Skin epidermis (tissue), 12 donors: Measurements from ENCODE around the gene TTC6.
"Not testable (repeated sequence)": the region's sequence is repeated elsewhere in the genome, so short reads cannot be mapped to it uniquely, and the experiment has no call there.

Source experiments
- H3K27ac ChIP-seq, 21 experiments: fragments of 200-600 bp; sonication (generic) in 11 of 21; one replicate each; pipeline ENCODE4 v1.5.0; 2020; ENCODE audit warnings: mild to moderate bottlenecking in 3 of 21, inconsistent platforms in 2 of 21, moderate library complexity in 2 of 21
- H3K4me3 ChIP-seq, 7 experiments: fragments of 200-600 bp; sonication (generic) in 2 of 7; one replicate each; pipeline ENCODE4 v1.5.0; 2020; ENCODE audit warnings: inconsistent platforms in 2 of 7, mild to moderate bottlenecking in 2 of 7, moderate library complexity in 1 of 7

Gene TTC6, protein sequence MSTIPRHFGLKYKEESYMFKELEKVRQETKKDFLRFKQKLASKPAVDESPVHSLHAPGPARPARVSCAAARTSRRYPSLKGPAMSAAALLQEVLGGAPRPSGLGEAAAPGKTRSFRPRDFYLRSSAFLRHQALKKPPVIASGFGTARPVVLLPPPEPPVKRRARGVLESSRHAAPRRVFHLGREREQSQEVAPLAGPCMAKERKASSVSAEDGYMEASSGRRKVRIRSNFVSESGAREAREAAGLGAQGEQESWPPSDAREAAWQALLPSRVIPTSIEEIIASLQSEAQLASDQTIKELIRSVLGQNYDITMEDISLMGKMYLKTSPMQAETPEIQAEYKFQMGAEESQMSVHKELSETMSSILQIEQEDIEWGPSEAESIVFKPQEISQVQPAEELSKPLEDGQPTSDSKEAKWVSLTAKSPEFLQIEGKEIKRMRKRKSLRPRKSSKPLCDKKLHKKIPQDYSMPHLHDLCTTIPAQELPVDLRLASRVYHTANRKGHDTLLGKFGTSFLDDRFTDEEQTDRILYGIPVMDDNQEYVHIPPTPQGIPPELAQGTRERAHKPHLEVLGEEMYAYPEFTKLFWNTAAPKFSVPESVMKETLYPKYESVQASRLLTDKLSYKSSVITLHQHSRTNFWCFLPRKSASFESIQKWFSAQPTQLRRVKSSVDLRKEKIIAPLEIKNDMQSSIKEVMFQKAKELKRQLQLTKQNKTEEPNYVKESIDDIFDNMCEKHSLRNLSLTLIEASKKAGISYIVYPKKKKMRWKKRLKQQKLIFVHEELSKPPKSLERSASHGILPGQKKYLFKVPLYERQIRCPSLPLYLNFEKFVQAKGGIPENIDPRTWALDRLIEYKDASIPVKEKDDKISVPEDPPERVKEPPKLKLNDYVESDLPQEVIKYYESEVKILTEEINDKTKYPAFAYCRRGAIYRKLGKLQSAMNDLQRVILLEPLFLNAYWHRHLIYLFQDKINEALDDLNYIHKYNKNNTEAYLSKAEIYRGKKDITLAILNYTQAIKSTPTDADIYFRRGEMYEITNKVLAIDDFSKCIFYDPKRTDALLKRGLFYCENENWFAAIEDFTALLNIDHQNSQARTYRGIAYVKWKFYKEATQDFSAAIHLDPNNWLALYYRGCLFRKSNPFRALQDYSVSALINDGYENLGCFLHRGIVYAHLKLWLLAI (N-terminal part only)

DNA sequence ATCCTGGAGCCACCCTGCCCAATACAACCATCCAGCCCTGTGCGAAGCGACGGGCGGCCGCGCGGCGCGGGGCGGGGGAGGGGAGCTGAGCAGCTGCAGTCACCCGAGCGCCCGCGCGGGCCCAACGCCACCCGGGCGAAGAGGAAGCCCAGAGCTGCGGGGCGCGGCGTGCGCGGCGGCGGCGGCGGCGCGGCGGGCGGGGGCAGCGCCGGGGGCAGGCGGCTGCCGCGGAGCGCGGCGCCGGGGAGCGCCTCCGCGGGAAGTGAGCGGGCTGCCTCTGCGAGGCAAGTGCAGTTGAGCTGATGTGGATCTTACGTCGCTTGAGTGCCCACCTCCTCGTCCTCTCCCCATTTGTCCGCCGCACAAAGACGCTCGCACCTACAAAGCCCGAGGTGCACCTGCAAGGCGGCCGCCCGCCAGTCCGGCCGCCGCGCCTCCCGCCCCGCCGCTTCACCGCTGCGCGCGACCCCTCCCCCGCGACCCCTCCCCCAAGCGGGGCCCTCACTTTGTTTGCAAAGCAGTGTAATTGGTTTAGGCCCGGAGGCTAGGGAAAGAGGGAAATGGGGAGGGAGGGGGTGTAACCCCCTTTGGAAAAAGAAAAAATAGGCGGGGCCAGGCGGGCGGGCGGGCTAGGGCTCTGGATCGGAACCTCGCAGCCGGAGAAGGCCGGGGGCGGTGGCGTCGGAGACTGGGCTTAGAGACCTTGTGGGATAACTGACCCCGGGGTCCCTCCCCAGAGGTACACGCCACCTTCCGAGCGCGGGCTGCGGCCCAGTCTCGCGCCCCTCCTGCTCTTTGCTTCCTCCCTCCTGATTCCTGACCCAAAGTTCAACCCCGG is at the start of gene TTC6, which contains the start of gene FOXA1:
Gene TTC6, plus strand, starts transcription at position 659 of the 838 bp plus-strand sequence. CDS start 26,436 bp downstream, outside the sequence.
Gene FOXA1, minus strand, starts transcription at position 279 of the 838 bp plus-strand sequence. Its CDS starts 277 bp downstream, at position 2.
- peak within 1 kb of the TSS; percentile 7 to 40 (median 35) for H3K4me3 ChIP-seq
- H3K27ac ChIP-seq, result peak within 1 kb of the TSS in 2 of 21 experiments; percentile 4 to 29

DNA sequence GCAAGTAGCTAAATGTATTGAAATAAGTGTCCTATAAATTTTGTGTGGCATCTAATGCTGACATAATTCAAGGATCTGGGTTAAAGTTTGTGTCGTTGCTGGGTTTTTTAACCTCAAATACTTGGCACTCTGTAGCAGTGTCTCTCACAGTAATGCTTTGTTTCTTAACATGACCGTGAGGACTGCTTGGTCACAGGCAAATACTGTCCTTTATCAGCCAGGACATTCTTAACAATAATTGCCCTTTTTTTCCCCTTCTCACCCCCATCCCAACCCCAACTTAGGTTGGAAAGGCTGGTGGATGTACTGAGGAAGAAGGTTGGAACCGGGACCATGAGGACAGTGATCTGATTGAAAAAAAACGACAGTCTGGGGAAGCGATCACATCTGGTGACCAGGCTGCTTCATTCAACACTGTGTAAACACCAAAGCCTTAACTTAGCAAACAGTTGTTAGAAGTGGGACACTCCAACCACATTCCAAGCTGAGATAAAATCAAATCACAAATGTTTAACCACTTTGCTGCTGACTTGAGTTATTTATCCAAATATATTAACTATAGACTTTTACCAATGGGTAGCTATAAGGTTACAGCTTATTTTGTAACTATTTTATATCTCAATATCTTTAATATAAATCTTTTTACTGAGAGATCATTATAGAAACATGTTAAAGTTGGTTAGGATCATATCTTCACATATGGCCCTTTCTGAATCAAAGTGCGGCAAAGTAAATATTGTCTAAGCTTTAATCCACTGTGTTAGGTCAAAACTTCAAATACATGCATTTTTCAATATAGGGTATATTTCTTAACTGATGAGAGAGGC is 48.6 kb upstream of the TTC6 start:
- no peak overlapping the region for H3K4me3 ChIP-seq
- H3K27ac ChIP-seq, result no peak overlapping the region

DNA sequence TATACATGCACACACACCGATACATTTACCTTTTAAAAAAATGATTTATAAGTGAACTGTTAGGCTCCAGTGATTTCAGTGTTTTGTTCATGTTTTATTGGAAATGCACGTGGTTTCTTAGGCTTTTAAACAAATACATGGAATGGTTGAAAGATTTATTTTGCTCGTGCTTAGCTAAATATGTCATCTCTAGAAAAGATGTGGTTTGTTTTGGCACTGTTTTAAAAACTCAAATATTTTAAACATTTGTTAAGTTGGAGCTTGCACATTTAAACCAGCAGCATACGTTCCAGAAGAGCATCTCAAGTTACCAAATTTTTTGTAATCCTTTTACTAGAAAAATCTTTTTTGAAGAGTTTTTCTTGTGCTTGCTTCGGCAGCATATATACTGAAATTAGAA is 44.9 kb upstream of the TTC6 start:
- Histone ChIP-seq H3K4me3 (no peak overlapping the region), H3K27ac (no peak overlapping the region)

DNA sequence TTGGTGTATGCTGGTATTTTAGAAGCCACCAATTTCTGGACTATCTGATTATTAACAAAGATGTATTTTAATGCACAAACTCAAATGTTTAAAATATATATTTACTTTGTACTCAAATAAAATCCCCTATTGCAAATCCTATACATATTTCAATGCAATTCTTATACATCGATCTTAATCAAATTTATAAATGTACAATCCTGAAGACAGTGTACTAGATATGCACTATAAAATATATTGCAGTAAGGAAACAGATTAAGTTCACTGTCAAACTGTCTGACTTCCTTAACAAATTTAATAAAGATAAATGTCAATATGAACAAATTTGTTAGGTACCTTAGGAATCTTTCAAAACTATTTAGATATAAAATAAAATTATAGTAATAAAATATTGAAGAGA is 44.3 kb upstream of the TTC6 start:
- H3K27ac ChIP-seq, result no peak overlapping the region
- no peak overlapping the region for H3K4me3 ChIP-seq

DNA sequence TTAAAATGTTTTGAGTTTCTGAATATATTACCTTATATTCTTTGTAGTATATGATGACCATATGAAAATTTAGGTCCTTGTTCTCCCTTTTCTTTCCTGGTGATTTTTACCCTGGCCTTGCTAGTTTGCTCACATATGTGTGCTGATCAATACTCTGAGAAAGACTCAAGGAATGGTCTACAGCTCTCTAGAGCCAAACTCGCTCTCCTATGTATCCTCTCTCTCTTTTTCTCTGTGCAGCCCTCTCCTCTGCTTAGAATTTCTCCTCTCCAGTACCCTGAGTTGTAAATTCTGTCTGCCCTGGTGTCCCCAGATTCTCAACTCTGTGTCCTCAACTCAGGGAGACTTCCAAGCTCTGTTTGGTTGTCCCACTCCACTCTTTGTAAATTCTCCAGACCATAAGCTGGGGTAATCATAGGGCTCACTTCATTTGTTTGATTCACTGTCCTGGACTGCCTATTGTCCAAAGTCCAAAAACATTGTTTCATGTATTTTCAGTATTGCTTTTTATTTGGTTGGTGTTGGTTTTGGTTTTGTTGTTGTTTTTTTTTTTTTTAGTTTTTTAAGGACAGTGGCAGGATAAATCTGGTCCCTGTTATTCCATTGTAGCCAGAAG is 41.4 kb upstream of the TTC6 start:
- Histone ChIP-seq H3K27ac (no peak overlapping the region), H3K4me3 (no peak overlapping the region)

DNA sequence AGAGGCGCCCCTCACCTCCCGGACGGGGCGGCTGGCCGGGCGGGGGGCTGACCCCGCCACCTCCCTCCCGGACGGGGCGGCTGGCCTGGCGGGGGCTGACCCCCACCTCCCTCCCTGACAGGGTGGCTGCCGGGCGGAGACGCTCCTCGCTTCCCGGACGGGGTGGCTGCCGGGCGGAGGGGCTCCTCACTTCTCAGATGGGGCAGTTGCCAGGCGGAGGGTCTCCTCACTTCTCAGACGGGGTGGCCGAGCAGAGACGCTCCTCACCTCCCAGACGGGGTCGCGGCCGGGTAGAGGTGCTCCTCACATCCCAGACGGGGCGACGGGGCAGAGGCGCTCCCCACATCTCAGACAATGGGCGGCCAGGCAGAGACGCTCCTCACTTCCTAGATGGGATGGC is 39.8 kb upstream of the TTC6 start:
- H3K4me3 ChIP-seq, H3K27ac ChIP-seq: not testable (repeated sequence)

DNA sequence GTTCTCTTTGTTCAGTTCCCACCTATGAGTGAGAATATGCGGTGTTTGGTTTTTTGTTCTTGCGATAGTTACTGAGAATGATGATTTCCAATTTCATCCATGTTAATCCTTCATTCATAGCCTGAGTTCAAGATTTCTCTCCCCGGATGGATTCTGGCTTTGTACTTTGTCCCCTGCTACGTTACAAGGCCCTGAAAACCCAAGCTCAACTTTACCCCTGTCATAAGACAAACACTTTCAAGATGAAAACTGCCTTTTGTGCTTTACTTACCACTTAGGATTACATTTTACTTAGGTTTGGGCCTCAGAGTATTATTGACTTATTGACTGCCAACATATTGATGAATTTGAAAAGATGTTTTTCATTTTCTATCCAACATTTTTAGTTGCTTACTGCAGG is 36.7 kb upstream of the TTC6 start:
- Histone ChIP-seq H3K4me3 (no peak overlapping the region), H3K27ac (no peak overlapping the region)

DNA sequence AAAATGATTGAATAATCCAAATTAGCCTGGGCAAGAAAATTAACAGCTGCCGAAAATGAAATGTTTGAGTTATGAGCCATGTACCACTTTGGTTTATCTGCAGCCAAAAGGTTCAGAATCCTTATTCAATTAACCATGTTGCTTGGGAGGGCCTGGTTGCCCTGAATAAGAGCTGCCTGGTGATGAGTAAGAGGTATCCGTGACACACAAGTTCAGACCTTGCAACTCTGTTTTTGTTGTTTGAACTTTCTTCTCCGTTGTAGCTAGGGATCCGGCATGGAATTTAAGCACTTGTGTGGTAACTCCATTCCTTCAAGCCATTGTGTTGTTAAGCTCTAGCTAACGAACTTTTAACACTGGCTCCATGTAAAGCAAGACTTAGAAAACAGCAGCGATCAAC is 36.0 kb upstream of the TTC6 start:
- no peak overlapping the region for H3K4me3 ChIP-seq
- H3K27ac ChIP-seq, result no peak overlapping the region

DNA sequence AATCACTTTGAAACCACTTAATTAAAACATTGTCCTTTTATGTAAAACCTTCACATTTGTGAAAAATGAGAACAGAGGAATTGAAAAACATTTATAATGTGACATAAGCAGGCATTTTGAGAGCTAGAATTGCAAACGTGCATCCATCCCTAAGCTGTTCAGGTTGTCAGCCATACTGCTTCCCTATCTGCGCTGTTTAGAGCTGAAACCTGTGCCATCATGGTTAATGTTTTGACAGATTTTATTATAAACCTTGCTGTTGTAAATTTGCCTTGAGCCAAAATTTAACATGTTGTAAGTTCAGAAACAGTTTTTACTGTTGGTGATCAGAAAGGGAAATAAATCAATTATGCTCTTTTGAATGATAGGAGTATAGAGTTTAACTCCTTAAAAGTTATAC is 32.2 kb upstream of the TTC6 start:
- no peak overlapping the region for H3K27ac ChIP-seq
- H3K4me3 ChIP-seq, result no peak overlapping the region

DNA sequence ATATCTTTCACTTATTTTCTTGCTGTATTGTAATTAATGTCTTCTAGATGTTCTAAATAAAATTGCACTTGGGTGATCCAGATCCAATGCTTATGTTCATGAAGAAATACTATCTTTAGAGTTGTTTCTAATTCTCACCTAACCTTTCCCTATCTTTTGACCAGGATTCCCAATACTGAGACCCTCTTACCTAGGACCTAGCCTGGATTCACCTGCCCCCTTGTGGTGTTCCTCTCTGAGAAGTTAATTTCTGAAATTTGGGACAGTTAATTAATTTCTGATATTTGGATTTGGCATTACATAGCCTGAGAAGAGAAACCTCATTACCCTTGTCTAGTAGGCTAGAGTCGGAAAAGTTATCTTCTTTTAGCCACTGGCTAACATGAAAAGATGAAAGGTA is 29.9 kb upstream of the TTC6 start:
- Histone ChIP-seq H3K4me3 (no peak overlapping the region), H3K27ac (no peak overlapping the region)

DNA sequence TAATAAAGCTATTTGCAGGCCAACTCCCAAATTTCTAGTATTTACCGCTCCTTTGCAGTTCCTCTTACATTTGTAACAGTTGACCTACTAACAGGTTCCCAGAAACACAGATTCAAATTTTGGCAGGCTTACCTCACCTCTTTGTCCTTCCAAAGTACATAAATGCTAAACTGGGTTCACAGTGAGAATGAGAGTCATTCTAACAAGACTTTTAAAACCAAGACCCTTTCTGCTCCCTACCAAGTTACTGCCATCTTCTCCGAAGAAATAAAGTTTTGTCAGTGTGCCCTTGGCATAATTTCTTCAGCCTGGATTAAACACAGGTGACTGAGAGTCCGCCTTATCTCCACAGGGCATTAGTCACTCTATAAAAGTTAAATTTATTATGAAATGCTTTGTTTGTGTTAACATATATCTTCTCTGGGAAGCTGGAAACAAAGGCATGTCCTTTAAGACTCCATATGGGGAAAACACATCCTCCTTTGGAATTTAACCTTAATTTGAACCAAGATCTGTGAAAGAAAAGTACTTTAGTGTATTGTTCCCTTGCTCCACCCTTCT is 28.5 kb upstream of the TTC6 start:
- no peak overlapping the region for H3K4me3 ChIP-seq
- no peak overlapping the region for H3K27ac ChIP-seq

DNA sequence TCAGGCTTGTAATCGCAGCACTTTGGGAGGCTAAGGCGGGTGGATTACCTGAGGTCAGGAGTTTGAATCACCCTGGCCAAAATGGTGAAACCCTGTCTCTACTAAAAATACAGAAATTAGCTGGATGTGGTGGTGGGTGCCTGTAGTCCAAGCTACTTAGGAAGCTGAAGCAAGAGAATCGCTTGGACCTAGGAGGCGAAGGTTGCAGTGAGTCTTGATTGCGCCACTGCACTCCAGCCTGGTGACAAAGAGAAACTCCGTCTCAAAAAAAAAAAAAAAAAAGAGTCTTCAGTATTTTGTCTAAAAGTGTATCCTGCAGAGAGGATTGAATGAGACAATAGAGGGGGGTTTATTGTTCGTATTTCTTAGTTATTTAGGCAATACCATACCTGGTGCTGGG is 25.7 kb upstream of the TTC6 start:
- H3K27ac ChIP-seq, result no peak overlapping the region

DNA sequence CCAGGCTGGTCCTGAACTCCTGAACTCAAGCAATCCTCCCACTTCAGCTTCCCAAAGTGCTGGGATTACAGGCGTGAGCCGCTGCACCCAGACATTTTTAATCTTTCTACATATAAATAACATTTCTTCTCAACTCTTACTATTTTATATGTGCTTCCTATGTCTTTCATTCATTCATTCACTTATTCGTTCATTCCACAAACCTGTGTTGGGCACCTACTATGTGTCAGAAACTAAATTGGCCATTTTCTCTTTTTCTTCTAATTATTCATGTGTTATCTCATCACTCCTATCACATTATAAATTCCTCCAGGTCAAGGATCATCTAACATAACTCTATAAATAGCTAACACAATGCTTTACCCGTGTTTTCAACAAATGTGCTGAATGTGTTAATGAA is 24.0 kb upstream of the TTC6 start:
- H3K4me3 ChIP-seq, result no peak overlapping the region
- no peak overlapping the region for H3K27ac ChIP-seq

More for the DNA sequence above, 25.7 kb upstream of the TTC6 start:
- no peak overlapping the region for H3K4me3 ChIP-seq

DNA sequence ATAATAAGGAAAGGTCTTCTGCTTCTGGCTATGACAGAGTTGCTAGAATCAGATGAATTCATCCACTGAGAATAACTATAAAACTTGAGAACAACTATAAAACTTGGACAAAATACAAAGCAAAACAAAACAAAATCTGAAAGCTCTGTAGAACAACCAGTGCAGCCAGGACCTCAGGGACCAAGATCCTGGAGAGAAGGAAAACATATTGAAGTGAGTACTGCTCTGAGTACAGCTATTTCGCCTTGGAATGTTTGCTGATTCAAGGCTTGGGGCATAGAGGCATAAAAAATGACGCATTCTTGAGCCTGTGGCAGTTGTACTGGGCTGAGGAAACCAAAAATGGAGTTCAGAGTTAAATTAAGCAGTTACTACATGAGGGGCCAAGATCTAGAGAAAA is 22.1 kb upstream of the TTC6 start:
- no peak overlapping the region for H3K27ac ChIP-seq

DNA sequence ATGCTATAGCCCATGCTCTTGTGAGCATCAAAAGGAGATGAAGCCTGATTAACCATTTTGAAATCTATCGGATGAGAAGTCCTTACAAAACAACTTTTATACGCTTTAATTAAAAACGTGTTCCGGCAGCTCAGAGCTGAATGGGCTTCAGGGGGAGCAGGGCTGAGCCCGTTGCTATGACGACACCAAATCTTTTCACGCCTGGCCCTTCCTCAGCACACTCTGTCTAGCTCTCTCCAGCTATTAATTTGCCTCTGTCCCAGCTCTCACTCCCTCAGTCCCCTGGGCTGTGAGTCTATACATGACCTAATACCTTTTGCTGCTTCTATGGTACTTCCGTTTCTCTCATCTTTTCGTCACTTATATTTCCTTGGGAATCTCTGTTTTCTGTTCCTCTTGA is 16.2 kb upstream of the TTC6 start:
- H3K4me3 ChIP-seq, result no peak overlapping the region
- no peak overlapping the region for H3K27ac ChIP-seq

More for the DNA sequence above, 22.1 kb upstream of the TTC6 start:
- H3K4me3 ChIP-seq, result no peak overlapping the region

DNA sequence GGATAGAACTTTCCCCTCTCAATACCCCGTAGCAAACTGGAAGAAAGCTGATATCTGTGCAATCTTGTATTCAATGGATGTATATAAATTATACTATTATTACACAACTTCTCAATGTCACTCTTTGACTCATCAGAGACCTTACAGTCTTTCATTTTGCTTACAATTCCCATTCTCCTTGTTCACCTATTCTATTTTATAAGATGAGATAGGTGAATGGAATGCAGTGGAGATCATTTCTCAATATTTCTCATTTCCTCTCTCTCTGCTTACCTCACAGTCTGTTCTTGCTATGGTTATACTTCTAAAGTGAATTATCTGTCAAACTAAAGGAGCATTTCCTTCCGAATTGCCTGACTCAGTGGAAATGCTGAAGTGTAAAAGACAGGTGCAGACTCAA is 15.3 kb upstream of the TTC6 start:
- H3K4me3 ChIP-seq, result no peak overlapping the region

DNA sequence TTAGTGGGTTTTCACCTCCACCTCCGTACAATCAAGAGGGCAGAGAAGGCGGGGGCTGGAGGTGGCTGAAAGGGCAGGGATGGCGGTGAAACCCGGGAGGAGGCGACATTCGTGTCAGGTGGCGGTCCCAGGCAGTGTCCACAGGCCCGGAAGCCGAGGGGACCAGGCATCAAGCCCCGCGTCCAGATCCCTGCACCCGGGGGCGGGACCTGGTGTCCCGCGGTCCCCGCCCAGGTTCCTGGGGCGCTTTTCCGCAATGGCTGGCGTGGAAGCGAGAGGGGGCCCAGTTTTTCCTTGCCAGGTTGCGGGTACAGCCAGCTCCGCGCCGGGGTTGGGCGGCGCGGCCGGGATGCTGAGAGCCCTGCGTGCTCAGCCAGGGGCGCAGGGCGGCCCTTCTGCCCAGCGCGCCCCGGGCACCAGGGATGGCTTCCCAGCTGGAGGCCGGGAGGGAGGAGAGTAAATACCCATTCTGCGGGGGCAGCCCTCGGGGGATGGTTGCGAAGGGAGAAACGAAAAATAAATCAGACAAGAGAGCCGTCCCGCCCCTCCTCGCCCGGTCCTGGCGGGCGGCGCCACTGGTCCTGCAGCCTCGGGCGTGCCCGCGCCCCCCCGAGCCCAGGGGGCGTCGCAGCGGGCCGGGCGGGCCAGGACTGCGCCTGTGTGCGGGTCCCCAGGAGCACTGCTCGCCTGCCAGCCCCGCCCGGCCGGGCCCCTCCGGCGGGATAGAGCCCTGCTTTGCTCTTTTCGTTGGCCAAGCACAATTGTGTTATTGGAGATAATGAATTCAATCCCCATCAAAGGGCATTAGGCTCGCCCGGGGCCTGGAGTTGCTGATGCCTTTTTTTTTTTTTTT is 11.8 kb upstream of the TTC6 start:
- no peak overlapping the region for H3K4me3 ChIP-seq

More for the DNA sequence above, 15.3 kb upstream of the TTC6 start:
- H3K27ac ChIP-seq, result no peak overlapping the region

More for the DNA sequence above, 11.8 kb upstream of the TTC6 start:
- H3K27ac ChIP-seq, result no peak overlapping the region
